Fibroblast of gingiva (primary cell): ENCODE results near the gene CCDC34.

Experiments
- DNase-seq: peaks from one replicate; pipeline ENCODE4 v3.0.0-alpha.2; 2011; ENCODE audit warnings: low read depth

The CCDC34 gene

DNA sequence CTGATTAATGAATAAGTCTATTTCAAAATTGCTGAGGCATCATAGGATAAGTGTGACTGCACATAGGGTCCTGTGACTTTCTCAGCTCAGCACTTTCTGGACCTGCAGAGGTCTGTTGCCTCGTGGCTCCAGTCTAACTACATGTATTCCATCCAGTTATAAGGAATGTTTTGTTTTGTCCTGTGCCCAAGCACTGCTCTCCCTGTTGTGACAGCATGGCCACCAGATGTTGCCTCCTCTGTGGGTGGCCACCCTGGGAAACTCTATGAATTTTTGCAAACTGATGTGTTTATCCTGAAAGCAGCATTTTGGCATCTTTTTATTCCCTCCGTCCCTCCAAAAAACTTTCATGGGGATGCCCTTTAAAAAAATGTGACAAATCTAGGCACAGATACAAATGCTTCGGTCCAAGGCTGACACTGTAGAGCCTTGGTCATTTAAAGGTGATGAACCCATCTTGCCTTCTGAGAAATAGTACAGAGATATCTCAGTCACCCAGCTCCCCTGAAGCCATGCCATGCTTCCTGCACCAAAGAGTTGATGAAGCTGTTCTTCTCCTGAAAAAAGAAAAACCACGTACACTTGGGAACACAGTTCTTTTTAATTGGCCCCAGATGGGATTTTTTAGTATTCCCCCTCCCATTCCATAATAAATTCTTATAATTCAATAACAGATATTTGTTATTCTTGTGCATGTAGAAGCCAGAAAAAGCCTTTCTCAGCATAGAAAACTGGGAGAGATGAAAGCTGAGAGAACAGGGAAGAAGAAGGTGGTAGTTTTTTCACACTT is 72.6 kb downstream of the CCDC34 start:
- DNase-seq = peak; percentile 32
